SKM-1 (cell line): Measurements from ENCODE around the gene CTU2.

Experiments used
- DNase-seq: peaks from one replicate; lab custom pipeline; 2025; ENCODE audit not compliant: unreplicated experiment; lab: John Stamatoyannopoulos, UW

CTU2 gene

GRCh38 chr16:88742896-88743605 is 36.7 kb downstream of the CTU2 start:
- no peak for DNase-seq

GRCh38 chr16:88743693-88744576 is 37.6 kb downstream of the CTU2 start:
- DNase-seq: peak; percentile 39

GRCh38 chr16:88744577-88745521 is 38.5 kb downstream of the CTU2 start:
- DNase-seq: no peak

GRCh38 chr16:88746506-88746905 is 40.2 kb downstream of the CTU2 start:
- no peak for DNase-seq

GRCh38 chr16:88747588-88748301 is 41.4 kb downstream of the CTU2 start:
- DNase-seq: peak; percentile 67

- DNase-seq: no peak
These were observed 42.1 kb downstream of the CTU2 start for GRCh38 chr16:88748364-88748763.

GRCh38 chr16:88749358-88749757 is 43.1 kb downstream of the CTU2 start:
- no peak for DNase-seq

GRCh38 chr16:88750854-88751253 is 44.6 kb downstream of the CTU2 start:
- no peak for DNase-seq

- DNase-seq: no peak
These were observed 46.2 kb downstream of the CTU2 start for GRCh38 chr16:88752386-88753002.

GRCh38 chr16:88753191-88753590 is 46.9 kb downstream of the CTU2 start:
- no peak for DNase-seq

GRCh38 chr16:88753602-88754001 is 47.3 kb downstream of the CTU2 start:
- DNase-seq: no peak

GRCh38 chr16:88754109-88754911 is 48.0 kb downstream of the CTU2 start:
- no peak for DNase-seq

- DNase-seq: no peak
These were observed 48.8 kb downstream of the CTU2 start for GRCh38 chr16:88754912-88755744.

- no peak for DNase-seq
These were observed 49.6 kb downstream of the CTU2 start for GRCh38 chr16:88755745-88756443.

GRCh38 chr16:88758227-88758943 is 52.1 kb downstream of the CTU2 start:
- DNase-seq: no peak

- no peak for DNase-seq
These were observed 52.6 kb downstream of the CTU2 start for GRCh38 chr16:88758944-88759244.

- DNase-seq: no peak
These were observed 53.1 kb downstream of the CTU2 start for GRCh38 chr16:88759245-88759975.
